Cardiac muscle cell (in vitro differentiated cells and primary cell): ENCODE results near the gene FBXO15. TPM values are rescaled to one million over a fixed set of nuclear protein-coding genes. Genes with fewer than 3 reads are reported as not detected.

Experiments
- DNase-seq, 2 donors: peaks; one replicate each; pipeline versions ENCODE4 v3.0.0 to v3.0.0-alpha.2; 2010 to 2017; ENCODE audit warnings: low read depth in 1 of 2, low spot score in 1 of 2
- H3K27ac ChIP-seq: fragments of 200-600 bp; sonication (generic); 2 replicates; pipeline ENCODE4 v1.5.1; 2016
- H3K27me3 ChIP-seq: fragments of 200-600 bp; sonication (generic); 2 replicates; pipeline ENCODE4 v1.6.0; 2016; ENCODE audit warnings: control low read depth
- H3K36me3 ChIP-seq: fragments of 200-600 bp; sonication (generic); 2 replicates; pipeline ENCODE4 v1.5.1; 2016; ENCODE audit warnings: control low read depth
- H3K4me1 ChIP-seq: fragments of 200-600 bp; sonication (generic); 2 replicates; pipeline ENCODE4 v1.8.1; 2017; ENCODE audit warnings: low read depth, mild to moderate bottlenecking, mixed run types
- H3K4me3 ChIP-seq: fragments of 200-600 bp; sonication (generic); 2 replicates; pipeline ENCODE4 v1.5.1; 2016; ENCODE audit warnings: mild to moderate bottlenecking
- H3K9me3 ChIP-seq: fragments of 200-600 bp; sonication (generic); 2 replicates; pipeline ENCODE4 v1.5.1; 2017; ENCODE audit warnings: low read depth, mild to moderate bottlenecking, control low read depth
- polyA plus RNA-seq: library from polyadenylated mRNA; unstranded; fragments of >200 nt; fragmentation: Nextera tagmentation; extraction: Ambion mirVana; gene quantifications from 2 replicates; pipeline ENCODE4 v1.2.1, GENCODE V29; 2016
- total RNA-seq: library from RNA; depleted of rRNA; stranded (reverse); fragments of >200 nt; gene quantifications from 2 replicates; pipeline ENCODE4 v1.2.3, GENCODE V29; 2016
- TF ChIP-seq, protein P1 (sequence below): IDR thresholded peaks from 2 replicates; pipeline ENCODE4 v1.5.1; 2012; ENCODE audit warnings: low read depth, mild to moderate bottlenecking, low read length

FBXO15 gene
- total and polyA plus RNA-seq, 2 experiments from 2014 or later, result 3.5 to 4.6 TPM

DNA sequence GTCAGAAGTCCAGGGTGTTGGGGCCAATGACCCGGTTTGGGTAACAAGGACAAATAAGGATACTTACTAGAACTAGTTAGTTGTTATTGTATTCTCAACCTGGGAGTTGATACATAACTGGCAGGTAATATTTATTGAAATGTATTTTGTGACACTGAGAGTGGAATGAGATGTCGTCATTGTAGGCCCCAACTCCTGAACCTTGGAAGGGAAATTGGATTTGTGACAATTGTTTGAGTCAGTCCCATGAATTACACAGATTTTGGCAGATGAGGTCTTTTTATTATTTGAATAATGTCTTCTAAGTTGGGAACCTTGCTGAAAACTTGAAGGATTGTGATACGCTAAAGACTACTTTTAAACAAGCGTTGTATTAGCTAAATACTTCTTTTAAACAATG is 5.7 kb upstream of the FBXO15 start:
- Histone ChIP-seq H3K4me3 (no peak overlapping the region), H3K4me1 (peaks cover 12% of the 10 kb centered on the region), H3K27me3 (no peaks in the 10 kb centered on the region), H3K27ac (no peak overlapping the region), H3K9me3 (no peaks in the 10 kb centered on the region), H3K36me3 (peaks cover 24% of the 10 kb centered on the region)
- TF ChIP-seq, protein P1, sequence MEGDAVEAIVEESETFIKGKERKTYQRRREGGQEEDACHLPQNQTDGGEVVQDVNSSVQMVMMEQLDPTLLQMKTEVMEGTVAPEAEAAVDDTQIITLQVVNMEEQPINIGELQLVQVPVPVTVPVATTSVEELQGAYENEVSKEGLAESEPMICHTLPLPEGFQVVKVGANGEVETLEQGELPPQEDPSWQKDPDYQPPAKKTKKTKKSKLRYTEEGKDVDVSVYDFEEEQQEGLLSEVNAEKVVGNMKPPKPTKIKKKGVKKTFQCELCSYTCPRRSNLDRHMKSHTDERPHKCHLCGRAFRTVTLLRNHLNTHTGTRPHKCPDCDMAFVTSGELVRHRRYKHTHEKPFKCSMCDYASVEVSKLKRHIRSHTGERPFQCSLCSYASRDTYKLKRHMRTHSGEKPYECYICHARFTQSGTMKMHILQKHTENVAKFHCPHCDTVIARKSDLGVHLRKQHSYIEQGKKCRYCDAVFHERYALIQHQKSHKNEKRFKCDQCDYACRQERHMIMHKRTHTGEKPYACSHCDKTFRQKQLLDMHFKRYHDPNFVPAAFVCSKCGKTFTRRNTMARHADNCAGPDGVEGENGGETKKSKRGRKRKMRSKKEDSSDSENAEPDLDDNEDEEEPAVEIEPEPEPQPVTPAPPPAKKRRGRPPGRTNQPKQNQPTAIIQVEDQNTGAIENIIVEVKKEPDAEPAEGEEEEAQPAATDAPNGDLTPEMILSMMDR, result no peak
- no peak for DNase-seq

GRCh38 chr18:74152857-74153256 is 5.2 kb upstream of the FBXO15 start:
- Histone ChIP-seq H3K27me3 (no peaks in the 10 kb centered on the region), H3K4me3 (no peak overlapping the region), H3K27ac (no peak overlapping the region), H3K36me3 (peaks cover 23% of the 10 kb centered on the region), H3K9me3 (no peaks in the 10 kb centered on the region), H3K4me1 (peaks cover 12% of the 10 kb centered on the region)
- no peak for DNase-seq
- TF ChIP-seq, protein P1, result no peak

DNA sequence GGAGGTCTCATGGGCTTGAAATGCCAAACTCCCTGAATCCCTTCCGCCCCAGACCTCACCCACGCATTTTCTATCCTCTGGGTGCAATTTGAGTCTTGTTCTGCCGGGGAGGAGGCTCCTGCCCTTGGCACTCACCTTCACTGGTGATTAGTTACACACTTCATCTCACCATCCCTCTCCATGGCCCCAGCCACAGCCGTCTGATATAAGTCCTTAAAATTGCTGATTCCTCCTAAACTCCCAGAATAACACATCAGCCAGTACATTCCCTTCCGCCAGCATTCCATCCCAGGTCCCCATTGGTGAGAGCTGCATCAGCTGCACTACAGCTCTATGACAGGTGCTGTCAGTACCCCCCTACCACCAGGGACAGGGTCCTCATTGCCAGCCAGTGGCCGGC is 4.6 kb upstream of the FBXO15 start:
- Histone ChIP-seq H3K27ac (no peak overlapping the region), H3K4me3 (no peak overlapping the region), H3K4me1 (peaks cover 12% of the 10 kb centered on the region), H3K27me3 (no peaks in the 10 kb centered on the region), H3K36me3 (peaks cover 20% of the 10 kb centered on the region), H3K9me3 (no peaks in the 10 kb centered on the region)
- DNase-seq, result no peak
- TF ChIP-seq, protein P1, result no peak

DNA sequence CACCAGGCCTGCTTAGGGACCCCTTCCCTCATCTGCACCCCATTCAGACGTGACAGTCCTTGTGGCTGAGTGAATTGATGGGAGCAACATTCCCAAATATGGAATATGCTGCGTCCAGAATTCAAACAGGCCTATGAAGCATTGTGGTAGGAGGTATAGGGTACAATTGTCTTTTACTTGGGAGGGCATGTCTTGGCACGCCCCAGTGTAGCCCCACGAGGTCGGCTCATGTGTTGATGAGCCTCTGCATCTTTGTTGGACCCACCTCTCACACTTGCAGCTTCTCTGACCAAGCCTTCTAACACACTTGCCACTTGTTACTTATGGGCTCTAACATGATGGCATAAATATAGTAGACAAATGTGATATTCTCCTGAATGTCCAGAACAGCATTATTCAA is 2.2 kb upstream of the FBXO15 start:
- no peaks in the 10 kb centered on the region for H3K9me3 ChIP-seq
- TF ChIP-seq, protein P1, result no peak
- H3K4me3 ChIP-seq, result no peak overlapping the region
- H3K36me3 ChIP-seq, result no peaks in the 10 kb centered on the region
- DNase-seq, result no peak
- peaks cover 2% of the 10 kb centered on the region for H3K27me3 ChIP-seq
- H3K4me1 ChIP-seq, result peaks cover 12% of the 10 kb centered on the region
- no peak overlapping the region for H3K27ac ChIP-seq

- Histone ChIP-seq H3K27me3 (peaks cover 6% of the 10 kb centered on the region), H3K4me1 (peaks cover 12% of the 10 kb centered on the region), H3K27ac (peak overlapping the region; percentile 46), H3K36me3 (no peaks in the 10 kb centered on the region), H3K4me3 (peak overlapping the region; percentile 86), H3K9me3 (no peaks in the 10 kb centered on the region)
- no peak for DNase-seq
- TF ChIP-seq, protein P1, result no peak
These were observed 973 bp upstream of the FBXO15 start for GRCh38 chr18:74148543-74149070.

DNA sequence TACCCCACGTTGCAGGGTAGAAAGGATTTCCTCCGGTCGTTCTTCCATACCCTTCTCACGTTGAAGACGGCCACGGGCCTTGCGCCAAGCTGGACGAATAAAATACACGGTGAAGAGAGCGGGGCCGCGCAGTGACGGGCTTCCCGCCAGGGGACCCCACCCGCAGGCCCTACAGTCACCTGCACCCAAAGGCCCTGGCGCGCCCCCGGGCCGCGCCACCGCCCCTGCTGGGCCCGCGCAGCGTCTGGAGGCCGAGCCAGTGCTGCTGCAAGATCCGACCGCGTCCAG is 199 bp downstream of the FBXO15 start:
- Histone ChIP-seq H3K36me3 (no peaks in the 10 kb centered on the region), H3K27me3 (peaks cover 6% of the 10 kb centered on the region), H3K4me3 (peak overlapping the region; percentile 86), H3K27ac (no peak overlapping the region), H3K4me1 (peaks cover 12% of the 10 kb centered on the region), H3K9me3 (no peaks in the 10 kb centered on the region)
- no peak for DNase-seq
- TF ChIP-seq, protein P1, result no peak
